ENCODE data around the gene MBNL2.

MBNL2 gene

GRCh38 chr13:97289514-97290298, 67.6 kb downstream of the MBNL2 start:
- peaks cover 11% of the 10 kb centered on the region for H3K4me1 Mint-ChIP-seq (ENCODE audit: low read depth)
- H3K9me3 Mint-ChIP-seq: no peaks in the 10 kb centered on the region
- peaks cover 1% of the 10 kb centered on the region for H3K36me3 Mint-ChIP-seq (ENCODE audit: low read depth)
- no peaks in the 10 kb centered on the region for H3K27me3 Mint-ChIP-seq (ENCODE audit: low read depth)
- no peak overlapping the region for H3K4me3 Mint-ChIP-seq
- H3K27ac Mint-ChIP-seq: no peak overlapping the region

- peaks cover 7% of the 10 kb centered on the region for H3K4me1 Mint-ChIP-seq (ENCODE audit: low read depth)
- no peaks in the 10 kb centered on the region for H3K27me3 Mint-ChIP-seq (ENCODE audit: low read depth)
Observed at GRCh38 chr13:97295283-97296182, 73.4 kb downstream of the MBNL2 start.

GRCh38 chr13:97296740-97297139, 74.6 kb downstream of the MBNL2 start:
- Mint-ChIP-seq H3K9me3 (no peaks in the 10 kb centered on the region), H3K27ac (no peak overlapping the region), H3K4me3 (no peak overlapping the region), H3K36me3 (ENCODE audit: low read depth) (peaks cover 2% of the 10 kb centered on the region), H3K27me3 (ENCODE audit: low read depth) (no peaks in the 10 kb centered on the region), H3K4me1 (ENCODE audit: low read depth) (peaks cover 2% of the 10 kb centered on the region)

More at GRCh38 chr13:97295283-97296182, 73.4 kb downstream of the MBNL2 start:
- no peaks in the 10 kb centered on the region for H3K9me3 Mint-ChIP-seq
- H3K36me3 Mint-ChIP-seq (ENCODE audit: low read depth): peaks cover 2% of the 10 kb centered on the region
- no peak overlapping the region for H3K27ac Mint-ChIP-seq
- H3K4me3 Mint-ChIP-seq: no peak overlapping the region

- Mint-ChIP-seq H3K4me3 (no peak overlapping the region), H3K36me3 (ENCODE audit: low read depth) (peaks cover 2% of the 10 kb centered on the region), H3K4me1 (ENCODE audit: low read depth) (peaks cover 2% of the 10 kb centered on the region), H3K27ac (no peak overlapping the region), H3K9me3 (no peaks in the 10 kb centered on the region), H3K27me3 (ENCODE audit: low read depth) (no peaks in the 10 kb centered on the region)
Observed at GRCh38 chr13:97298816-97299215, 76.7 kb downstream of the MBNL2 start.

- Mint-ChIP-seq H3K36me3 (ENCODE audit: low read depth) (peaks cover 2% of the 10 kb centered on the region), H3K4me3 (no peak overlapping the region), H3K27ac (no peak overlapping the region), H3K4me1 (ENCODE audit: low read depth) (peaks cover 2% of the 10 kb centered on the region), H3K9me3 (no peaks in the 10 kb centered on the region), H3K27me3 (ENCODE audit: low read depth) (no peaks in the 10 kb centered on the region)
Observed at GRCh38 chr13:97300871-97301270, 78.7 kb downstream of the MBNL2 start.

- H3K4me1 Mint-ChIP-seq (ENCODE audit: low read depth): peaks cover 2% of the 10 kb centered on the region
- H3K27me3 Mint-ChIP-seq (ENCODE audit: low read depth): no peaks in the 10 kb centered on the region
- H3K4me3 Mint-ChIP-seq: no peak overlapping the region
- H3K36me3 Mint-ChIP-seq (ENCODE audit: low read depth): peaks cover 2% of the 10 kb centered on the region
- H3K27ac Mint-ChIP-seq: no peak overlapping the region
- no peaks in the 10 kb centered on the region for H3K9me3 Mint-ChIP-seq
Observed at GRCh38 chr13:97301382-97302095, 79.4 kb downstream of the MBNL2 start.

- Mint-ChIP-seq H3K27ac (no peak overlapping the region), H3K27me3 (ENCODE audit: low read depth) (no peaks in the 10 kb centered on the region), H3K4me3 (no peak overlapping the region), H3K9me3 (no peaks in the 10 kb centered on the region), H3K36me3 (ENCODE audit: low read depth) (no peaks in the 10 kb centered on the region), H3K4me1 (ENCODE audit: low read depth) (no peaks in the 10 kb centered on the region)
Observed at GRCh38 chr13:97302611-97303010, 80.5 kb downstream of the MBNL2 start.

- no peaks in the 10 kb centered on the region for H3K4me1 Mint-ChIP-seq (ENCODE audit: low read depth)
- no peak overlapping the region for H3K27ac Mint-ChIP-seq
- H3K9me3 Mint-ChIP-seq: peaks cover 4% of the 10 kb centered on the region
- peaks cover 5% of the 10 kb centered on the region for H3K36me3 Mint-ChIP-seq (ENCODE audit: low read depth)
- no peaks in the 10 kb centered on the region for H3K27me3 Mint-ChIP-seq (ENCODE audit: low read depth)
- H3K4me3 Mint-ChIP-seq: no peak overlapping the region
Observed at GRCh38 chr13:97306106-97306505, 84.0 kb downstream of the MBNL2 start.

GRCh38 chr13:97306645-97307044, 84.5 kb downstream of the MBNL2 start:
- Mint-ChIP-seq H3K27me3 (ENCODE audit: low read depth) (no peaks in the 10 kb centered on the region), H3K36me3 (ENCODE audit: low read depth) (peaks cover 5% of the 10 kb centered on the region), H3K27ac (no peak overlapping the region), H3K9me3 (peaks cover 4% of the 10 kb centered on the region), H3K4me3 (no peak overlapping the region), H3K4me1 (ENCODE audit: low read depth) (no peaks in the 10 kb centered on the region)

- Mint-ChIP-seq H3K27ac (no peak overlapping the region), H3K4me1 (ENCODE audit: low read depth) (no peaks in the 10 kb centered on the region), H3K4me3 (no peak overlapping the region), H3K27me3 (ENCODE audit: low read depth) (no peaks in the 10 kb centered on the region), H3K36me3 (ENCODE audit: low read depth) (peaks cover 5% of the 10 kb centered on the region), H3K9me3 (peaks cover 4% of the 10 kb centered on the region)
Observed at GRCh38 chr13:97307118-97307881, 85.2 kb downstream of the MBNL2 start.

GRCh38 chr13:97307882-97308624, 85.9 kb downstream of the MBNL2 start:
- no peak overlapping the region for H3K27ac Mint-ChIP-seq
- H3K4me1 Mint-ChIP-seq (ENCODE audit: low read depth): no peaks in the 10 kb centered on the region
- H3K9me3 Mint-ChIP-seq: peaks cover 4% of the 10 kb centered on the region
- H3K27me3 Mint-ChIP-seq (ENCODE audit: low read depth): no peaks in the 10 kb centered on the region
- H3K36me3 Mint-ChIP-seq (ENCODE audit: low read depth): peaks cover 5% of the 10 kb centered on the region
- no peak overlapping the region for H3K4me3 Mint-ChIP-seq

- no peak overlapping the region for H3K4me3 Mint-ChIP-seq
- H3K27me3 Mint-ChIP-seq (ENCODE audit: low read depth): no peaks in the 10 kb centered on the region
- H3K36me3 Mint-ChIP-seq (ENCODE audit: low read depth): peaks cover 5% of the 10 kb centered on the region
- peaks cover 4% of the 10 kb centered on the region for H3K9me3 Mint-ChIP-seq
- H3K27ac Mint-ChIP-seq: no peak overlapping the region
- no peaks in the 10 kb centered on the region for H3K4me1 Mint-ChIP-seq (ENCODE audit: low read depth)
Observed at GRCh38 chr13:97308735-97309429, 86.7 kb downstream of the MBNL2 start.
